Testis (tissue), 3 donors: Measurements from ENCODE around the gene ATP2A2. TPM values are rescaled to one million over a fixed set of nuclear protein-coding genes. Genes with fewer than 3 reads are reported as not detected.

ENCODE experiments used
- DNase-seq: peaks from one replicate; pipeline ENCODE4 v3.0.0-alpha.2; 2019
- H3K27ac ChIP-seq, 2 donors: fragments of 200-600 bp; sonication (generic); one replicate each; pipeline ENCODE4 v1.5.1; 2019
- H3K27me3 ChIP-seq: fragments of 200-600 bp; sonication (generic); one replicate; pipeline ENCODE4 v1.5.1; 2019
- H3K36me3 ChIP-seq: fragments of 200-600 bp; sonication (generic); one replicate; pipeline ENCODE4 v1.5.1; 2017; ENCODE audit warnings: low read depth; ENCODE audit errors: missing control alignments
- H3K4me1 ChIP-seq: fragments of 200-600 bp; sonication (generic); one replicate; pipeline ENCODE4 v1.5.1; 2019
- H3K4me3 ChIP-seq, 2 donors: fragments of 200-600 bp; sonication (generic); one replicate each; pipeline ENCODE4 v1.5.1; 2017 to 2019
- H3K9me3 ChIP-seq: fragments of 200-600 bp; sonication (generic); one replicate; pipeline ENCODE4 v1.5.1; 2017
- CTCF ChIP-seq, 3 experiments: fragments of 450-650 bp in 2 of 3; fragments of 200-600 bp in 1 of 3; sonication (generic) in 1 of 3; IDR thresholded peaks; one replicate each; pipeline ENCODE4 v1.5.1; 2016 to 2019; ENCODE audit warnings: antibody characterized with exemption in 3 of 3, mild to moderate bottlenecking in 2 of 3, moderate library complexity in 1 of 3
- POLR2A ChIP-seq: fragments of 450-650 bp; IDR thresholded peaks from one replicate; pipeline ENCODE4 v1.6.1; 2017; ENCODE audit warnings: antibody characterized with exemption, mild to moderate bottlenecking, moderate library complexity
- WGBS, 2 donors: methylation state at CpG; one replicate each; pipeline ENCODE4 v1.1.5; 2018; 5-methylcytosine and 5-hydroxymethylcytosine counted together
- intact Hi-C: fragments of 100-400 bp; cut with DNase I; formaldehyde crosslinking; loops from one replicate; pipeline ENCODE4 v1.15.1; 2023; ENCODE audit warnings: low total_unique reads
- polyA plus RNA-seq: library from polyadenylated mRNA; stranded (reverse); fragments of 350-450 nt; fragmentation: Illumina TruSeq; extraction: RNeasy Lipid Tissue Mini Kit (QIAGEN cat#74804); gene quantifications from one replicate; pipeline ENCODE4 v1.2.3, GENCODE V29; 2014; ENCODE audit warnings: low read depth, low replicate concordance; ENCODE audit not compliant: insufficient read depth
- total RNA-seq, 2 donors: library from RNA; depleted of rRNA; stranded (reverse); fragments of >200 nt; gene quantifications; one replicate each; pipeline ENCODE4 v1.2.3, GENCODE V29; 2016

ATP2A2 gene
- total and polyA plus RNA-seq, 3 donors from 2014 or later, result 205 to 291 (median 226) TPM

GRCh38 chr12:110235383-110235782, 45.7 kb upstream of the ATP2A2 start:
- Histone ChIP-seq H3K27ac (peak overlapping the region in 1 of 2 donors; percentile 22), H3K4me1 (peaks cover 13% of the 10 kb centered on the region), H3K9me3 (no peaks in the 10 kb centered on the region), H3K27me3 (no peaks in the 10 kb centered on the region), H3K36me3 (no peaks in the 10 kb centered on the region), H3K4me3 (no peak overlapping the region)
- intact Hi-C loops, result no loop called here
- DNase-seq, result no peak
- no peak for TF ChIP-seq POLR2A
- TF ChIP-seq CTCF (IDR thresholded peaks at IDR 0.05), result no peak
- WGBS, 2 donors, result 83 to 89% methylated on average over 1 of the region's 1 CpG

DNA sequence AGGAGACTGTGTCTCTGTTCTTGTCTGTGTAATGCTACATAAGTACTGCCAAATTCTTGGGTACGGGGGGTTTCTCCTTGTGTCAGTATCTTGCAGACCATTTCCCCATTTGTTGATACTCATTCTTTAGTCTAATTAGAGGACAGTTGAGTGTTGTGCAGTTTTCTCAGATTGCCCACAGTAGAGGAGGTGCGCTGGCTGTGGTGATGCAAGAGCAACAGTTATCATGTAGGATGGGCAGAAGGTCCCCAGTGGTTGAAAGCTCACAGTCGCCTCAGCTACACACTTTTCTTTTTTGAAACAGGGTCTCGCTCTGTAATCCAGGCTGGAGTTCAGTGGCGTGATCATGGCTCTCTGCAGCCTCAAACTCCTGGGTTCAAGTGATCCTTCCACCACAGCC, 37.8 kb upstream of the ATP2A2 start:
- Histone ChIP-seq H3K9me3 (no peaks in the 10 kb centered on the region), H3K36me3 (no peaks in the 10 kb centered on the region), H3K27me3 (no peaks in the 10 kb centered on the region), H3K4me3 (no peak overlapping the region), H3K4me1 (peaks cover 20% of the 10 kb centered on the region), H3K27ac (no peak overlapping the region)
- TF ChIP-seq POLR2A (no peak), CTCF (IDR thresholded peaks at IDR 0.05) (no peak)
- DNase-seq, result no peak
- WGBS, 2 donors, result 96 to 100% methylated on average over 4 to 5 of the region's 5 CpGs
- intact Hi-C loops, result no loop called here

- Histone ChIP-seq H3K27ac (peak overlapping the region in 1 of 2 donors; percentile 5), H3K4me1 (peaks cover 20% of the 10 kb centered on the region), H3K9me3 (no peaks in the 10 kb centered on the region), H3K36me3 (no peaks in the 10 kb centered on the region), H3K27me3 (no peaks in the 10 kb centered on the region), H3K4me3 (no peak overlapping the region)
- no peak for DNase-seq
- WGBS, 2 donors, result 86 to 91% methylated on average over 12 of the region's 12 CpGs
- TF ChIP-seq POLR2A, result no peak
- intact Hi-C loops, result no loop called here
Measured at GRCh38 chr12:110244372-110244771, 36.7 kb upstream of the ATP2A2 start.

DNA sequence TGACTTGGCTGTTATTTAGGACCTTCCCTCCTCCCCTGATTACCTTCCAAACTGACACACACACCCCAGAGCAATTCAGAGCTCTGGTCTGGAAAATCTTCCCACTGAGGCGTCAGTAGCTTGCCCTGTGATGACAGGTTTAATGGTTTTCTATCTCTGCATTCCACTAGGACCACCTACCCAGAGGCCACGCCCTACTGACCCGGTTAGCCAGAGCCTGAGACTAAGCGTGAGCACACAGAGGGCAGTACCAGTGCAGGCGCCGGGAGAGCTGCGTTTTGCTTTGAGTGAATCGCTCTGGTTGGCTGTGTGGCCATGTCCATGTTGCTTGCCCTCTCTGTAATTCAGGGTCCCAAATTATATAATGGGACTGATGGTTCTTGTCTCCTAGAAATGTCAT, 36.2 kb upstream of the ATP2A2 start:
- WGBS, 2 donors, result 69 to 85% methylated on average over 5 to 8 of the region's 8 CpGs
- no peak for DNase-seq
- peak overlapping the region in 1 of 2 donors; percentile 5 for H3K27ac ChIP-seq
- no peaks in the 10 kb centered on the region for H3K9me3 ChIP-seq
- no peaks in the 10 kb centered on the region for H3K36me3 ChIP-seq
- peaks cover 23% of the 10 kb centered on the region for H3K4me1 ChIP-seq
- TF ChIP-seq POLR2A (no peak), CTCF (IDR thresholded peaks at IDR 0.05) (no peak)
- H3K27me3 ChIP-seq, result no peaks in the 10 kb centered on the region
- intact Hi-C loops, result no loop called here
- H3K4me3 ChIP-seq, result no peak overlapping the region

- H3K4me1 ChIP-seq, result peaks cover 26% of the 10 kb centered on the region
Measured at GRCh38 chr12:110245369-110245772, 35.7 kb upstream of the ATP2A2 start.

More at GRCh38 chr12:110245369-110245772, 35.7 kb upstream of the ATP2A2 start:
- Histone ChIP-seq H3K9me3 (no peaks in the 10 kb centered on the region), H3K4me3 (no peak overlapping the region), H3K36me3 (no peaks in the 10 kb centered on the region), H3K27me3 (no peaks in the 10 kb centered on the region), H3K27ac (peak overlapping the region in 1 of 2 donors; percentile 74)
- 88 to 96% methylated on average over 3 of the region's 3 CpGs for WGBS, 2 donors
- intact Hi-C loops, result no loop called here
- no peak for TF ChIP-seq POLR2A
- no peak for TF ChIP-seq CTCF (IDR thresholded peaks at IDR 0.05)
- DNase-seq, result no peak
